ENCODE data around the gene SH3BP5L. TPM values are rescaled to one million over a fixed set of nuclear protein-coding genes. Genes with fewer than 3 reads are reported as not detected.
A peak's percentile ranks its signal among the peaks of the same experiment; 100 is the strongest.

Gene SH3BP5L
- total RNA-seq, 3 donors from 2014 or later = 11.5 to 18.9 (median 13.4) TPM

DNA sequence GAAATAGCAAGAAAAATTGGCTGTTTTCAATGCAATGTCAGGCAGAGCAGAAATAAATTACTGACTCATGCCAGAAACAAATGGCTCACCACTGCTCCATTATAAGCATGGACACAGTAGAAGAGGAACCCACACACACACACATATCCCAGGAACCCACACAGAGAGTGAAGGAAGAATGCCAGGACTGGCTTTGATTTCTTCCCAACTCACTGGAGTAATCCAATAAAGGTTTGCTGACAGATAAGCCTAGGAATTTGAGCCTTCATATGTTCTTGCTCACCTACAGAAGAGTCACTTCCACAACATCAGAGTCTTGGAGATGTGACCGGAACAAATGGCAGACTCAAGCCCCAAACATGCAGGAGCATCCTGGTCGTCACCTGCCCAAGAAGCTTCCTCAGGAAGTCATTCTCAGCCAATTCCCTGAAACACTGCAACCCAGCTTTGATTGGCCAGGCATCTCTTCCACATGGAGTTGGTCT, 2.2 kb downstream of the SH3BP5L start:
- intact Hi-C loops (cut with DNase I; ENCODE audit: low total_unique reads) = no loop called here
- Histone ChIP-seq H3K36me3 (no peaks in the 10 kb centered on the region), H3K9me3 (no peaks in the 10 kb centered on the region), H3K27me3 (no peaks in the 10 kb centered on the region), H3K27ac (no peak overlapping the region), H3K4me1 (peaks cover 5 to 19% of the 10 kb centered on the region in 2 donors), H3K4me3 (peak overlapping the region in 2 of 3 donors; percentile 90 to 96)
- DNase-seq (ENCODE audit: low spot score in 2 of 2) = no peak
- no peak for TF ChIP-seq POLR2A (IDR thresholded peaks at IDR 0.05)
- TF ChIP-seq POLR2AphosphoS5 (IDR thresholded peaks at IDR 0.05) = no peak
- TF ChIP-seq, protein P1, sequence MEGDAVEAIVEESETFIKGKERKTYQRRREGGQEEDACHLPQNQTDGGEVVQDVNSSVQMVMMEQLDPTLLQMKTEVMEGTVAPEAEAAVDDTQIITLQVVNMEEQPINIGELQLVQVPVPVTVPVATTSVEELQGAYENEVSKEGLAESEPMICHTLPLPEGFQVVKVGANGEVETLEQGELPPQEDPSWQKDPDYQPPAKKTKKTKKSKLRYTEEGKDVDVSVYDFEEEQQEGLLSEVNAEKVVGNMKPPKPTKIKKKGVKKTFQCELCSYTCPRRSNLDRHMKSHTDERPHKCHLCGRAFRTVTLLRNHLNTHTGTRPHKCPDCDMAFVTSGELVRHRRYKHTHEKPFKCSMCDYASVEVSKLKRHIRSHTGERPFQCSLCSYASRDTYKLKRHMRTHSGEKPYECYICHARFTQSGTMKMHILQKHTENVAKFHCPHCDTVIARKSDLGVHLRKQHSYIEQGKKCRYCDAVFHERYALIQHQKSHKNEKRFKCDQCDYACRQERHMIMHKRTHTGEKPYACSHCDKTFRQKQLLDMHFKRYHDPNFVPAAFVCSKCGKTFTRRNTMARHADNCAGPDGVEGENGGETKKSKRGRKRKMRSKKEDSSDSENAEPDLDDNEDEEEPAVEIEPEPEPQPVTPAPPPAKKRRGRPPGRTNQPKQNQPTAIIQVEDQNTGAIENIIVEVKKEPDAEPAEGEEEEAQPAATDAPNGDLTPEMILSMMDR (IDR thresholded peaks at IDR 0.05) = no peak

DNA sequence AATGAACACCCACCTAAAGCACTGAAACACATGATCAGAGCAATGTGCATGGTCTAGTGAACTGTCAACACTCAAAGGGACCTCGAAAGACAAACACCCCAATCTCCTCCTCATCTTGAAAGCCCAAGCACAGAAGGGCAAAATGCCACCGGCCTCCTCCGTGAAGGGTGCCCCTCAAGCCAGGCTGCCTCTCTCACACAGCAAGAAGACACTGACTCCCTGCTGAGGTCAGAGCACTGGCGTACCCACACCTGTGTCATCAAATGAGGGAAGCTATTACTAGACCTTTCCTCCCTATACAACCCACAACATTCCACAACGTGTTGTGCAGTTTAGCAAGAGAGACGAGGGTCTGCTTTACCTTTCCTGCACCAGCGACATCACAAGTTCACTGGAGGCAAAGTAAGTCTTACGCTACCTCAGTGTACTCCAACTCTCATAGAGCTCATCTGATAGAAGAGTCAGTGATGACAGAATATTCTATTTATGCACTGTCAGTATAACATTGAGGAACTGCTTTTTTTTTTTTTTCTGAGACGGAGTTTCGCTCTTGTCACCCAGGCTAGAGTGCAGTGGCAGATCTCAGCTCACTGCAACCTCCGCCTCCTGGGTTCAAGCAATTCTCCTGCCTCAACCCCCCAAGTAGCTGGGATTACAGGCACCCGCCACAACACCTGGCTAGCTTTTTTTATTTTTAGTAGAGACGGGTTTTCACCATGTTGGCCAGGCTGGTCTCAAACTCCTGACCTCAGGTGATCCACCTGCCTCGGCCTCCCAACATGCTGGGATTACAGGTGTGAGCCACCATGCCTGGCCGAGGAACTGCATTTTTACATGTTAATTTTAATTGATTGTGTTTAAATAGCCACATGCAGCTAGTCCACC, 3.3 kb downstream of the SH3BP5L start:
- Histone ChIP-seq H3K27me3 (no peaks in the 10 kb centered on the region), H3K9me3 (no peaks in the 10 kb centered on the region), H3K36me3 (no peaks in the 10 kb centered on the region), H3K4me3 (peak overlapping the region in 1 of 3 donors; percentile 96), H3K27ac (no peak overlapping the region), H3K4me1 (peaks cover 5 to 19% of the 10 kb centered on the region in 2 donors)
- intact Hi-C loops (cut with DNase I; ENCODE audit: low total_unique reads) = no loop called here
- TF ChIP-seq, protein P1 (IDR thresholded peaks at IDR 0.05) = no peak
- no peak for TF ChIP-seq POLR2AphosphoS5 (IDR thresholded peaks at IDR 0.05)
- TF ChIP-seq POLR2A (IDR thresholded peaks at IDR 0.05) = no peak
- DNase-seq (ENCODE audit: low spot score in 2 of 2) = peak in 1 of 2 donors; percentile 11

DNA sequence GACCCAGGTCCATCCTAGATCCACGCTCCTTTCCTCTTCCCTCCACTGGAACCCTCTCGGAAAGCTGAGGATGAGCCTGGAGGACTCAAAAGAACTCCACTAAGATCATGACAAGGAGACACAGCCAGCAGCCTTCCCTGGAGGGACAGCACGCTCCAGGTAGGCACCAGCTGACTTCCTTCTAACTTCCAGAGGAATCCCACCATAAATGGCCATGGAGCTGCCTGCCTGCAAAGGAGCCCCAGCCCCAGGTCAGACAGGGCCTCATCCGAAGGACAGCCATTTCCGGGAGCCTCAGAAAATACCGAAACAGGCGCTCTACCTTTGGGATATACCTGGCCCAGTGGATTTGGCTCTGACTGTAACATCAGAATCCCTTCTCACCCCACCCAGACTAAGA, 4.1 kb downstream of the SH3BP5L start:
- peak in 1 of 2 donors; percentile 5 for DNase-seq (ENCODE audit: low spot score in 2 of 2)
- Histone ChIP-seq H3K36me3 (no peaks in the 10 kb centered on the region), H3K4me1 (peaks cover 5 to 19% of the 10 kb centered on the region in 2 donors), H3K27ac (no peak overlapping the region), H3K4me3 (no peak overlapping the region), H3K27me3 (no peaks in the 10 kb centered on the region), H3K9me3 (no peaks in the 10 kb centered on the region)
- TF ChIP-seq POLR2A (IDR thresholded peaks at IDR 0.05) = no peak
- TF ChIP-seq, protein P1 (IDR thresholded peaks at IDR 0.05) = no peak
- TF ChIP-seq POLR2AphosphoS5 (IDR thresholded peaks at IDR 0.05) = no peak
- intact Hi-C loops (cut with DNase I; ENCODE audit: low total_unique reads) = no loop called here

DNA sequence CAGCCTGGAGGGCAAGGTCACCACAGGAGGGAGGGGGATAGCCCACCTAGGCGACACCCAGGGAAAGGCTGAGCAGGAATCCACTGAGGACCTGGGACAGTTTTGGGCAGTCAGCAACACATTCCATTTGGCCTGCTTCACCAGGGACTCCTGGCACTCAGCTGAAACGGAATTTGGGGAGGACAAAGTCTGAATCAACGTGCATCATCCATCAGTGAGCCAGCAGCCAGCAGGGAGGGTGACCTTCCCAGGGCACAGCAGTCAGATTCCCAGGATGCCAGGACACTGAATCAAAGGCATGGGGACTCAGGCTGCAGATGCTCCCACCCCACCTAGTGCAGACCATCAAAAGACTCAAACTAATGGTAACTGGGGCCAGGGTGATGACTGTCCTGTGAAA, 4.6 kb downstream of the SH3BP5L start:
- Histone ChIP-seq H3K4me1 (peaks cover 5 to 19% of the 10 kb centered on the region in 2 donors), H3K27me3 (no peaks in the 10 kb centered on the region), H3K4me3 (no peak overlapping the region), H3K9me3 (no peaks in the 10 kb centered on the region), H3K36me3 (no peaks in the 10 kb centered on the region), H3K27ac (no peak overlapping the region)
- intact Hi-C loops (cut with DNase I; ENCODE audit: low total_unique reads) = no loop called here
- DNase-seq (ENCODE audit: low spot score in 2 of 2) = no peak
- TF ChIP-seq POLR2A (IDR thresholded peaks at IDR 0.05) (no peak), POLR2AphosphoS5 (IDR thresholded peaks at IDR 0.05) (no peak)
- TF ChIP-seq, protein P1 (IDR thresholded peaks at IDR 0.05) = no peak

DNA sequence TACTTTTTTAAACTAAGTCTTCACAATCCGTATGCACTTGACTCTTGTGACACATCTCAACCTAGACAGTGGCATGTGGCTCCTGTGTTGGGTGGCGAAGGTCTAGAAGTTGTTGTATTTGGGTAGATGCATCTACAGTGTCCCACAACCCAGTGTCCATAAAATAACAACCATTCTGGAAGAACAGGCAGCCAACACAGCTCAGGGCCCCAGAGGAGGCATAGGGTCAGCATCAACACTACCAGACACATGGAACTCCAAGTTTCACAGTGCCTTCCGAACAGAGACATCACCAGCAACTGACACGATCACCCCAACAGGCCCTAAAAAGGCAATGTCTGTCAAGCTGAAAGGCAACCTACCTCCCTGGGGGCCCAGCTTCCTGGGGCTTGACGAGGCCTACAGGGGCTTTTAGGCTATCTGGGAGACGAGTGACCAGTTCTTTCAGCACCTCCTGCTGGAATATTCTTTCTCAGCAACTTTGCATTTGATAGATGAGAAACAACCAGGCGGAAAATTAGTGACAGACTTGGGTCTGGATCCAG, 5.6 kb downstream of the SH3BP5L start:
- H3K4me3 ChIP-seq = no peak overlapping the region
- no peaks in the 10 kb centered on the region for H3K27me3 ChIP-seq
- peaks cover 5 to 18% of the 10 kb centered on the region in 2 donors for H3K4me1 ChIP-seq
- H3K9me3 ChIP-seq = no peaks in the 10 kb centered on the region
- intact Hi-C loops (cut with DNase I; ENCODE audit: low total_unique reads) = no loop called here
- H3K36me3 ChIP-seq = no peaks in the 10 kb centered on the region
- no peak for DNase-seq (ENCODE audit: low spot score in 2 of 2)
- TF ChIP-seq, protein P1 (IDR thresholded peaks at IDR 0.05) = no peak
- no peak for TF ChIP-seq POLR2AphosphoS5 (IDR thresholded peaks at IDR 0.05)
- TF ChIP-seq POLR2A (IDR thresholded peaks at IDR 0.05) = no peak
- H3K27ac ChIP-seq = no peak overlapping the region

Measured in breast epithelium (tissue), 4 donors.